Motor neuron (in vitro differentiated cells): ENCODE measurements around the gene MIPOL1. TPM values are rescaled to one million over a fixed set of nuclear protein-coding genes. Genes with fewer than 3 reads are reported as not detected.

Experiments used
- ATAC-seq, 8 experiments: fragments of 200-7000 bp; cut with Tn5 transposase; replicated peaks in 6 of 8; 2 replicates each; pipeline ENCODE4 v1.8.0; 2021; ENCODE audit warnings: mild to moderate bottlenecking in 8 of 8, moderate library complexity in 8 of 8
- H3K27ac ChIP-seq, 2 donors: fragments of 250-450 bp; sonication (Bioruptor Pico); 2 replicates each; pipeline ENCODE4 v1.9.0; 2021; ENCODE audit warnings: antibody characterized with exemption in 2 of 2, mild to moderate bottlenecking in 2 of 2, moderate library complexity in 1 of 2
- H3K4me1 ChIP-seq, 2 donors: fragments of 250-450 bp; sonication (Bioruptor Pico); replicated peaks in 1 of 2; 2 replicates each; pipeline ENCODE4 v1.6.1; 2021; ENCODE audit warnings: antibody characterized with exemption in 2 of 2, mild to moderate bottlenecking in 2 of 2, moderate library complexity in 1 of 2
- H3K4me3 ChIP-seq, 5 donors: fragments of 250-450 bp; sonication (Bioruptor Pico); 2 replicates each; pipeline ENCODE4 v1.9.0; 2021; ENCODE audit warnings: antibody characterized with exemption in 5 of 5, mild to moderate bottlenecking in 5 of 5, moderate library complexity in 4 of 5
- WGBS, 10 experiments: fragments of 450-650 bp; shearing (Covaris generic); methylation state at CpG; one replicate each; pipeline ENCODE4 v1.0.0; 2022; 5-methylcytosine and 5-hydroxymethylcytosine counted together
- in situ Hi-C, 9 experiments: fragments of 400-800 bp; cut with MboI; loops; one replicate each; pipeline ENCODE4 v1.15.0; 2021; ENCODE audit warnings: low sequenced_read_pairs in 9 of 9, low pct_unique_long_range_greater_than_20kb in 2 of 9; ENCODE audit not compliant: unreplicated experiment in 9 of 9
- total RNA-seq, 8 experiments: library from RNA; unstranded; fragments of 300-600 nt; gene quantifications; 2 replicates each; pipeline versions ENCODE4 v1.2.3 to v1.2.4, GENCODE V29; 2022

The MIPOL1 gene
- total RNA-seq, 8 experiments from 2014 or later = 7.0 to 28.0 (median 14.3) TPM

- ATAC-seq = no peak
- H3K4me1 ChIP-seq = peaks cover 2 to 3% of the 10 kb centered on the region in 2 donors
- 17 to 67% (median 40%) methylated on average over 1 to 4 of the region's 4 CpGs; no CpG with 5 or more reads in 5 of the 10 experiments for WGBS, 10 experiments
- in situ Hi-C loops = no loop called here
- no peak overlapping the region for H3K27ac ChIP-seq
- no peak overlapping the region for H3K4me3 ChIP-seq
These were observed 403.4 kb downstream of the MIPOL1 start for GRCh38 chr14:37600880-37601741.

GRCh38 chr14:37601865-37602264, 404.1 kb downstream of the MIPOL1 start:
- H3K4me3 ChIP-seq = no peak overlapping the region
- WGBS, 10 experiments = 6 to 83% (median 25%) methylated on average over 1 to 12 of the region's 22 CpGs; no CpG with 5 or more reads in 2 of the 10 experiments
- in situ Hi-C loops = no loop called here
- no peak for ATAC-seq
- no peak overlapping the region for H3K27ac ChIP-seq
- H3K4me1 ChIP-seq = peaks cover 2 to 3% of the 10 kb centered on the region in 2 donors

Other genes with a start within 250 kb of the MIPOL1 start
- 1 to 10 TPM in 6 of 8 experiments, under 1 TPM in 2; 0.52 to 2.9 (median 1.4) TPM for gene SLC25A21, start 25.3 kb upstream of the MIPOL1 start, total RNA-seq